Neutrophil (primary cell): ENCODE results near the gene COX8C.
"Not testable (repeated sequence)": the region's sequence is repeated elsewhere in the genome, so short reads cannot be mapped to it uniquely, and the experiment has no call there.

Source experiments
- H3K27ac ChIP-seq: fragments of 200-600 bp; sonication (generic); 2 replicates; pipeline ENCODE4 v1.5.1; 2016; ENCODE audit warnings: mild to moderate bottlenecking, moderate library complexity
- H3K27me3 ChIP-seq: fragments of 200-600 bp; sonication (generic); 2 replicates; pipeline ENCODE4 v1.6.0; 2016; ENCODE audit warnings: mild to moderate bottlenecking
- H3K36me3 ChIP-seq: fragments of 200-600 bp; sonication (generic); 2 replicates; pipeline ENCODE4 v1.5.1; 2017
- H3K4me1 ChIP-seq, 2 experiments: fragments of 200-600 bp in 1 of 2; sonication (generic) in 1 of 2; 1 replicate in 1 of 2; 2 replicates in 1 of 2; pipeline versions ENCODE4 v1.5.1 to v1.6.1; 2013 to 2016; ENCODE audit warnings: low read depth in 1 of 2, low read length in 1 of 2, mild to moderate bottlenecking in 1 of 2, moderate library complexity in 1 of 2; ENCODE audit not compliant: control insufficient read depth in 1 of 2, insufficient read depth in 1 of 2
- H3K4me3 ChIP-seq, 2 experiments: fragments of 200-600 bp in 1 of 2; sonication (generic) in 1 of 2; 1 replicate in 1 of 2; 2 replicates in 1 of 2; pipeline ENCODE4 v1.5.1; 2013 to 2016; ENCODE audit warnings: low read depth in 1 of 2, low read length in 1 of 2, mild to moderate bottlenecking in 1 of 2, moderate library complexity in 1 of 2
- H3K9me3 ChIP-seq: fragments of 200-600 bp; sonication (generic); 2 replicates; pipeline ENCODE4 v1.5.1; 2016
- CTCF ChIP-seq: fragments of 200-600 bp; sonication (generic); IDR thresholded peaks from 2 replicates; pipeline ENCODE4 v1.5.1; 2016; ENCODE audit warnings: antibody characterized with exemption

Gene COX8C

DNA sequence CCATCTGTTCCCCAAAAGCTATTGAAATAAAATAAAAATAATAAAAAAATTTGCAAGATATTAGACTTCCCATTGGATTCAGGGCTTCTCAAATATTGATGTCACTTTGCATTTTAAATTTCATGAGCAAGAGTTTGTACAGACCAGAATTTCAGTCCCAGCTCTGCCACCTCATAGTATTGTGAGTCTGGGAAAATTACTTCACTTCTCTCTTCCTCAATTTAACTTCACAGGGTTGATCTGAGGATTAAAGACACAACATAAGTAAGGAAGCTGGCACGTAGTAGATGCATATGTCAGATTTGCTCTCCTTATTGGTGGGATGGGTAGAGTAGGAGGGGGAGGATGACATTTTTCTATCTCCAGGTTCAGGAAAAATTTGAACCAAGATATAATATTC lies 32.8 kb downstream of the COX8C start:
- no peaks in the 10 kb centered on the region for H3K4me1 ChIP-seq
- H3K27me3 ChIP-seq: peaks cover 23% of the 10 kb centered on the region
- H3K9me3 ChIP-seq: no peaks in the 10 kb centered on the region
- no peak overlapping the region for H3K4me3 ChIP-seq
- no peak overlapping the region for H3K27ac ChIP-seq
- no peaks in the 10 kb centered on the region for H3K36me3 ChIP-seq
- TF ChIP-seq CTCF: no peak

- Histone ChIP-seq H3K36me3 (no peaks in the 10 kb centered on the region), H3K4me1 (no peaks in the 10 kb centered on the region), H3K9me3 (no peaks in the 10 kb centered on the region), H3K27me3 (peaks cover 23% of the 10 kb centered on the region), H3K27ac (no peak overlapping the region), H3K4me3 (no peak overlapping the region)
- TF ChIP-seq CTCF: no peak
Measured at GRCh38 chr14:93381644-93382043, 34.7 kb downstream of the COX8C start.

- H3K27ac ChIP-seq, H3K4me3 ChIP-seq, H3K36me3 ChIP-seq, H3K9me3 ChIP-seq, H3K4me1 ChIP-seq: not testable (repeated sequence)
- H3K27me3 ChIP-seq: peaks cover 11% of the 10 kb centered on the region
Measured at GRCh38 chr14:93384256-93384655, 37.3 kb downstream of the COX8C start.

- Histone ChIP-seq H3K27ac (no peak overlapping the region), H3K36me3 (no peaks in the 10 kb centered on the region), H3K4me1 (no peaks in the 10 kb centered on the region), H3K27me3 (no peaks in the 10 kb centered on the region), H3K4me3 (no peak overlapping the region), H3K9me3 (no peaks in the 10 kb centered on the region)
- TF ChIP-seq CTCF: no peak
Measured at GRCh38 chr14:93395231-93395630, 48.2 kb downstream of the COX8C start.

- Histone ChIP-seq H3K27me3 (no peaks in the 10 kb centered on the region), H3K27ac (no peak overlapping the region), H3K4me1 (no peaks in the 10 kb centered on the region), H3K4me3 (no peak overlapping the region), H3K9me3 (no peaks in the 10 kb centered on the region), H3K36me3 (no peaks in the 10 kb centered on the region)
- no peak for TF ChIP-seq CTCF
Measured at GRCh38 chr14:93396456-93396855, 49.5 kb downstream of the COX8C start.
